ENCODE measurements around the gene CENPO. TPM values are rescaled to one million over a fixed set of nuclear protein-coding genes. Genes with fewer than 3 reads are reported as not detected.

Gene CENPO
- total RNA-seq, 1 experiment from 2014 or later, result 27.9 TPM

DNA sequence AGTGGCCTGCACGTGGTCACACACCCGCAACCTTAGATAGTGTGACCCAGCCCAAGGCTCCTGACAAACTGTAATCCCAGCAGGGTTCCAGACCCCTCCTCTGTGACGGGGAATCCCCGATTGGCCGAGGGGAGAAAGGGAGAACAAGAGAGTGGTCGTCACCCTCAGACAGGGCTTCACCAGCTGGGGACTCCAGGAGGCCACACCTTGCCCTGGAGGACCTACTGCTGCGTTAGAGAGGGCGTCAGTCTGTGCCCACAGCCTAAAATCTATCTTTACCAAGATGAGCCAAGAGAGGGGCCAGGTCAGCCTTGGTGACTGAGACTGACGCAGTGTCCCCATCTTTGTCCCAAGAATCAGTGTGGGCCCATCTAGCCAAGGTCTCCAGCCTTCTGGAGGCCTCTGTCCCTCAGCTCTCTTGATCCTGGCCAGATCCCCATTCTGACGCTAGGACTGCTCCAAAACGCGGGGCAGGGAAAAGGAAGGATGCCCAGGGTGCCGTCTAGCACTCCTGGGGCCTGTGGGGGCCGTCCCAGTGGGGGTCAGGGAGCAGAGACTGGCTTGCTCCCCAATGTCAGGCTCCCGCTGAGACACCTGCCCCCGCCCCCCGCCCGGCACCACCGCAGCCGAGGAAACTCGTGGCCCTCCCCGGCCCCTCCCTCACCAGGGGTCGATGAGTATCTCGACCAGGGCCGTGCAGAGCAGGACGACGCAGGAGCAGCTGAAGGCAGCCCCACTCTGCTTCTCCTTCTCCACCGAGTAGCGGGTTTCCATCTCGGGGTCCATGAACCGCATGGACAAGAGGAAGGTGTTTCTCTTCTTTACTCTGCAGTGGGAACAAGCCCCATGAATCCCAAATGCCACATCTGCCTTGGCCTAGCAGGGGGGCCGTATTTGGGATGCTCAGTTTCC is 40.9 kb downstream of the CENPO start:
- POLR2A ChIA-PET, result no interaction called here

More for the DNA sequence above, 40.9 kb downstream of the CENPO start:
- Histone ChIP-seq H3K9ac (ENCODE audit: low read length) (no peak overlapping the region), H3K36me3 (ENCODE audit: control insufficient read depth in 1 of 2, insufficient read depth in 2 of 2, low read length in 2 of 2) (peaks cover 0 to 19% of the 10 kb centered on the region in 2 experiments; a peak in 3 of 4 replicates), H3K9me2 (ENCODE audit: insufficient read depth) (no peaks in the 10 kb centered on the region), H3K27ac (ENCODE audit: low read depth, low read length) (no peak overlapping the region), H3K4me1 (ENCODE audit: control insufficient read depth in 1 of 2, insufficient read depth in 2 of 2, low read length in 2 of 2) (peaks cover 0 to 17% of the 10 kb centered on the region in 2 experiments; a peak in 2 of 4 replicates), H3K4me2 (ENCODE audit: low read length) (no peak overlapping the region), H3K4me3 (replicated peaks in 1 of 2; ENCODE audit: low read depth in 1 of 2, low read length in 2 of 2) (no peak overlapping the region), H3K27me3 (ENCODE audit: insufficient read depth, low read length) (no peaks in the 10 kb centered on the region), H3K9me3 (ENCODE audit: control insufficient read depth in 1 of 2, insufficient read depth in 1 of 2, low read depth in 1 of 2, low read length in 2 of 2) (no peaks in the 10 kb centered on the region), H2AFZ (ENCODE audit: low read depth, low read length, poor library complexity, severe bottlenecking) (no peak overlapping the region), H3K79me2 (ENCODE audit: insufficient read depth, low read length) (no peaks in the 10 kb centered on the region), H4K20me1 (ENCODE audit: insufficient read depth) (no peaks in the 10 kb centered on the region)
- intact Hi-C loops (cut with micrococcal nuclease), result no loop called here
- CTCF ChIA-PET, result no interaction called here
- no peak for ATAC-seq
- BruUV-seq (replicated peaks), result no TSS peak
- DNase-seq (ENCODE audit: low read depth, low spot score), result no peak
- TF ChIP-seq YY1 (IDR thresholded peaks at IDR 0.05; ENCODE audit: extremely low read depth, insufficient replicate concordance, low read depth, low read length), result no peak
- no peak for TF ChIP-seq RAD21 (IDR thresholded peaks at IDR 0.05; ENCODE audit: low read depth)
- no peak for TF ChIP-seq ZNF274 (IDR thresholded peaks at IDR 0.05; ENCODE audit: low read depth, low read length)
- TF ChIP-seq, protein P1, sequence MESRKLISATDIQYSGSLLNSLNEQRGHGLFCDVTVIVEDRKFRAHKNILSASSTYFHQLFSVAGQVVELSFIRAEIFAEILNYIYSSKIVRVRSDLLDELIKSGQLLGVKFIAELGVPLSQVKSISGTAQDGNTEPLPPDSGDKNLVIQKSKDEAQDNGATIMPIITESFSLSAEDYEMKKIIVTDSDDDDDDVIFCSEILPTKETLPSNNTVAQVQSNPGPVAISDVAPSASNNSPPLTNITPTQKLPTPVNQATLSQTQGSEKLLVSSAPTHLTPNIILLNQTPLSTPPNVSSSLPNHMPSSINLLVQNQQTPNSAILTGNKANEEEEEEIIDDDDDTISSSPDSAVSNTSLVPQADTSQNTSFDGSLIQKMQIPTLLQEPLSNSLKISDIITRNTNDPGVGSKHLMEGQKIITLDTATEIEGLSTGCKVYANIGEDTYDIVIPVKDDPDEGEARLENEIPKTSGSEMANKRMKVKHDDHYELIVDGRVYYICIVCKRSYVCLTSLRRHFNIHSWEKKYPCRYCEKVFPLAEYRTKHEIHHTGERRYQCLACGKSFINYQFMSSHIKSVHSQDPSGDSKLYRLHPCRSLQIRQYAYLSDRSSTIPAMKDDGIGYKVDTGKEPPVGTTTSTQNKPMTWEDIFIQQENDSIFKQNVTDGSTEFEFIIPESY (IDR thresholded peaks at IDR 0.05; ENCODE audit: extremely low read depth, insufficient replicate concordance, low read length), result no peak
- TF ChIP-seq CTCF (IDR thresholded peaks at IDR 0.05 in 2 of 3, conservative IDR thresholded peaks at IDR 0.05 in 1 of 3; ENCODE audit: borderline replicate concordance in 1 of 3, insufficient read depth in 1 of 3, low read depth in 2 of 3, low read length in 2 of 3), result no peak
- TF ChIP-seq, protein P2, sequence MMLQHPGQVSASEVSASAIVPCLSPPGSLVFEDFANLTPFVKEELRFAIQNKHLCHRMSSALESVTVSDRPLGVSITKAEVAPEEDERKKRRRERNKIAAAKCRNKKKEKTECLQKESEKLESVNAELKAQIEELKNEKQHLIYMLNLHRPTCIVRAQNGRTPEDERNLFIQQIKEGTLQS (IDR thresholded peaks at IDR 0.05), result no peak
- no peak for TF ChIP-seq TCF7L2 (IDR thresholded peaks at IDR 0.05; ENCODE audit: borderline replicate concordance, extremely low read depth, insufficient read depth, insufficient read length)
- no peak for TF ChIP-seq EGR1 (IDR thresholded peaks at IDR 0.05; ENCODE audit: low read depth)
- no peak for TF ChIP-seq MAX (IDR thresholded peaks at IDR 0.05)
- no peak for TF ChIP-seq ZFX (IDR thresholded peaks at IDR 0.05)
- no peak for TF ChIP-seq FOSL1 (IDR thresholded peaks at IDR 0.05; ENCODE audit: low read depth)
- no peak for TF ChIP-seq EZH2 (IDR thresholded peaks at IDR 0.05)
- TF ChIP-seq, protein P3, sequence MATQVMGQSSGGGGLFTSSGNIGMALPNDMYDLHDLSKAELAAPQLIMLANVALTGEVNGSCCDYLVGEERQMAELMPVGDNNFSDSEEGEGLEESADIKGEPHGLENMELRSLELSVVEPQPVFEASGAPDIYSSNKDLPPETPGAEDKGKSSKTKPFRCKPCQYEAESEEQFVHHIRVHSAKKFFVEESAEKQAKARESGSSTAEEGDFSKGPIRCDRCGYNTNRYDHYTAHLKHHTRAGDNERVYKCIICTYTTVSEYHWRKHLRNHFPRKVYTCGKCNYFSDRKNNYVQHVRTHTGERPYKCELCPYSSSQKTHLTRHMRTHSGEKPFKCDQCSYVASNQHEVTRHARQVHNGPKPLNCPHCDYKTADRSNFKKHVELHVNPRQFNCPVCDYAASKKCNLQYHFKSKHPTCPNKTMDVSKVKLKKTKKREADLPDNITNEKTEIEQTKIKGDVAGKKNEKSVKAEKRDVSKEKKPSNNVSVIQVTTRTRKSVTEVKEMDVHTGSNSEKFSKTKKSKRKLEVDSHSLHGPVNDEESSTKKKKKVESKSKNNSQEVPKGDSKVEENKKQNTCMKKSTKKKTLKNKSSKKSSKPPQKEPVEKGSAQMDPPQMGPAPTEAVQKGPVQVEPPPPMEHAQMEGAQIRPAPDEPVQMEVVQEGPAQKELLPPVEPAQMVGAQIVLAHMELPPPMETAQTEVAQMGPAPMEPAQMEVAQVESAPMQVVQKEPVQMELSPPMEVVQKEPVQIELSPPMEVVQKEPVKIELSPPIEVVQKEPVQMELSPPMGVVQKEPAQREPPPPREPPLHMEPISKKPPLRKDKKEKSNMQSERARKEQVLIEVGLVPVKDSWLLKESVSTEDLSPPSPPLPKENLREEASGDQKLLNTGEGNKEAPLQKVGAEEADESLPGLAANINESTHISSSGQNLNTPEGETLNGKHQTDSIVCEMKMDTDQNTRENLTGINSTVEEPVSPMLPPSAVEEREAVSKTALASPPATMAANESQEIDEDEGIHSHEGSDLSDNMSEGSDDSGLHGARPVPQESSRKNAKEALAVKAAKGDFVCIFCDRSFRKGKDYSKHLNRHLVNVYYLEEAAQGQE (IDR thresholded peaks at IDR 0.05; ENCODE audit: low read depth), result no peak
- RAD21 ChIA-PET (ENCODE audit: low non-redundant PET in 1 of 2, low total read pairs in 2 of 2, uncharacterized antibody in 2 of 2, unreplicated experiment in 2 of 2), result no interaction called here
